ENCODE results near the gene MPND.

MPND gene

DNA sequence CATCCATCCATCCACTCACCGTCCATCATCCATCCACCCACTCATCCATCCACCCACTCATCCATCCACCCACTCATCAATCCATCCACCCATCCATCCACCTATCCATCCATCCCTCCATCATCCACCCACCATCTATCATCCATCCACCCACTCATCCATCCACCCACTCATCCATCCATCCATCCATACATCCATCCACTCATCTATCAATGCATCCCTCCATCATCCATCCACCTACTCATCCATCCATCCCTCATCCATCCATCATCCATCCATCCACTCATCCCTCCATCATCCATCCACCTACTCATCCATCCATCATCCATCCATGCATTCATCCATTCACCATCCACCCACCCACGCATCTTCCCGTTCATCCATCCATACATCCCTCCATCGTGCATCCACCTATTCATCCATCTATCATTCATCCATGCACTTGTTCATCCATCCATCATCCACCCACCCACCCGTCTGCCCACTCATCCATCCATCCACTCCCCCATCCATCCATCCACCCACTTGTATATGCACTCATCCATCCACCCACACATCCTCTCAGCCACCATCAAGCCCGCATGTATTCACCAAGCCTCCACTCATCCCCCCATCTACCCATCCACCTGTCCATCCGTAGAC, 8.3 kb upstream of the MPND start:
- TF ChIP-seq, protein P1, sequence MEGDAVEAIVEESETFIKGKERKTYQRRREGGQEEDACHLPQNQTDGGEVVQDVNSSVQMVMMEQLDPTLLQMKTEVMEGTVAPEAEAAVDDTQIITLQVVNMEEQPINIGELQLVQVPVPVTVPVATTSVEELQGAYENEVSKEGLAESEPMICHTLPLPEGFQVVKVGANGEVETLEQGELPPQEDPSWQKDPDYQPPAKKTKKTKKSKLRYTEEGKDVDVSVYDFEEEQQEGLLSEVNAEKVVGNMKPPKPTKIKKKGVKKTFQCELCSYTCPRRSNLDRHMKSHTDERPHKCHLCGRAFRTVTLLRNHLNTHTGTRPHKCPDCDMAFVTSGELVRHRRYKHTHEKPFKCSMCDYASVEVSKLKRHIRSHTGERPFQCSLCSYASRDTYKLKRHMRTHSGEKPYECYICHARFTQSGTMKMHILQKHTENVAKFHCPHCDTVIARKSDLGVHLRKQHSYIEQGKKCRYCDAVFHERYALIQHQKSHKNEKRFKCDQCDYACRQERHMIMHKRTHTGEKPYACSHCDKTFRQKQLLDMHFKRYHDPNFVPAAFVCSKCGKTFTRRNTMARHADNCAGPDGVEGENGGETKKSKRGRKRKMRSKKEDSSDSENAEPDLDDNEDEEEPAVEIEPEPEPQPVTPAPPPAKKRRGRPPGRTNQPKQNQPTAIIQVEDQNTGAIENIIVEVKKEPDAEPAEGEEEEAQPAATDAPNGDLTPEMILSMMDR (IDR thresholded peaks at IDR 0.05) = no peak

DNA sequence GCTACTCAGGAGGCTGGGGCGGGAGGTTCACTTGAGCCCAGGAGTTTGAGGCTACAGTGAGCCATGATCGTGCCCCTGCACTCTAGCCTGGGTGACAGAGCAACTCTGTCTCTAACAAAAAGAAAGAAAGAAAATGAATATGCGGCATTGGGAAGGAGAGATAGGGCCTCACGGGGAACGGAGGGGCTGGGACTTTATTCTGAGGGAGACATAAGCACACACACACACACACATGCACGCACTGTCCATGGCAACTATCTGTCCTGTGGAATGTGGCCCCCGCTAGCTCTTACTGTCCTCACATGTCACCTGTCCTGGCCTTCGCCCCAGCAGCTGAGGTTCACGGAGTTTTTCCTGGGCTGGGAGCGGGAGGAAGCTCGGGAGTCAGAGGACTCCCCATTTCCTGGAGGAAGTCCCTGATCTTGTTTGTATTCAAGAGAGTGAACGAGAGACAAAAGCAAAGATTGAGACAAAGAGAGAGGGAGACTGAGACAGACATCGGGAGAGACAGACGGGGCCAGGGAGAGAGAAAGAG, 5.4 kb upstream of the MPND start:
- TF ChIP-seq, protein P1 (IDR thresholded peaks at IDR 0.05) = no peak

DNA sequence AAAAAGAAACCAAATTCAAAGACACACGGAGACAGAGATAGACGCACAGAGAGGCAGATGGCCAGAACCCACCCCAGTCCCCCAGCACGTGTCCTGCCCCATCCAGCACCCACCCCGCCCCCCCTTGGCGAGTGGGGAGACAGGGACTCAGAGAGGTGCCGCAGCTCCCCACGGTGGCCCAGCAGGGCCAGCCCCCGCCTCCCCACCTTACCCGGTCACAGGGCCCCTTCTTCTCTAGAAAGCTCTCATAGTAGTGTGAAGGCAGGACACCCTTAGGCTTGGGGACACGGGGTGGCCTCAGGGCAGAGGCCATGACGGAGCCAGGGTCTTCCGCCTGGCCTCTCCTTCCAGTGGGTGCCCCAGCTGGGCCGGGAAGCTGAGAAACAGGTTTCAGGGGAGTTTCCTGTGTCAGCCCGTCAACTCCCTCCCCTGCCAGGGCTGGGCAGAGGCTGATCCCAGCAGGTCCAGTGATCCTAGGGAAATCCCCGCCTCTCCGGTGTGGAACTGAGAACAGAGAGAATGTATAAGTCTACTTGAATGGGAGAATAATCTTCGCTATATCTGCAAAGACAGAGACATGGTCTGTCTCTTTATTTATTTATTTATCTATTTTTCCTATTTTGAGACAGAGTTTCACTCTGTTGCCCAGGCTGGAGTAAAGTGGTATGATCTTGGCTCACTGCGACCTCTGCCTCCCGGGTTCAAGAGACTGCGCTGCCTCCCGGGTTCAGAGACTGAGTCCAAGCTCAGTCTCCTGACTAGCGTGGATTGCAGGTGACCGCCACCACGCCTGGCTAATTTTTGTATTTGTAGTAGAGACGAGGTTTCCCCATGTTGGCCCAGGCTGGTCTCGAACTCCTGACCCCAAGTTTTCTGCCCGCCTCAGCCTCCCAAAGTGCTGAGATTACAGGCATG, 4.7 kb upstream of the MPND start, which contains the start of gene STAP2:
STAP2 (minus strand) TSS at position 387 of the 915 bp plus-strand sequence; CDS start at position 313, 74 bp downstream.
- TF ChIP-seq, protein P1 (IDR thresholded peaks at IDR 0.05) = no peak

DNA sequence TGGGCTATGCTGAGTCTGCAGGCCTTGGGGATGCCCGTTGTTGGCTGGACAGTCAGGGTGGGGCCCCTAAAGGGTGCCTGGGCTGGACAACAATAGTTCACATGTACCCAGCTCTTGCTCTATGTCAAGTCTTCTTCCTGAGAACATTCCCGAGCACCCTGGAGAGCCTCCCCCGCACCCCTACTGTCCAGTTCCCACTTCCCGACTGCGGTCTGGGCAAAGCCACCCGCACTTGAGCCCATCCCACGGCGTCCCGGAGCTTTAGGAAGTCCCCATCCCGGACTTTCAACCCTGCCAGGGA, 1.1 kb upstream of the MPND start:
- TF ChIP-seq, protein P1 (IDR thresholded peaks at IDR 0.05) = no peak

DNA sequence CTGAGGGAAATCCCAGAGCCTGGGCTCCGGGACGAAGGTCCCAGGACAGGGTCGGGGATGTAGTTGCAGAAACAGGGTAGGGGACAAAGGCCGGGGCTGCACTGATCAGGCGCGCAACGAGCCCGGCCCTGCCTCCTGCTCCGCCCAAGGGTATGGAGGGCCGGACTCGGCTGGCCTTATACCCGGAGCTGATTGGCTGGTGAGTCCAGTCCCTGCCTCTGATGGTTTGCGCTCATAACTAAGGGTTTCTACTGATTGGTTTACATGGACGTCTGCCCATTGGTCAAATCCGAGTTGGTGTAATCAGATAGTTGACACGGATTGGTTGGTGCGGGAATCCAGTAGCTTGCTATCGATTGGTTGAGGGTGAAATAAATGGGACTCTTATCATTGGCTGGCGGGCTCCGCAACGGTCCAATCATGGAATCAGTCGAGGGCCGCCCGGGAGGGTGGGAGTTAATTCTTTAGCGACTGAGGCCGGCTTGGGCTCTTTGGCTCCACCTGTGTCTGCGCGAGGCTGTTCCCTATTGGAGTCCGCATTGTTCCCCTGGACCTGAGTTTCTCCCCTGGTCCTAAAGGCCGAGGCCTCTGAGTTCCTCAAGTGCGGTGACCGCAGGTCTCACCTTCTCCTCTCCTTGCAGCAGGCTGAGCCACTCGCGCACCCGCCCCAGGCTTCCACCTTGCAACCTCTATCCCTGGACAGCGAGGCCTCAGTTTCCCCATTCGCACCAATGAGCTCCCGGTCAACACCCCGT, 570 bp upstream of the MPND start:
- TF ChIP-seq, protein P1 (IDR thresholded peaks at IDR 0.05) = no peak; the same call in 1 of the 2 replicates

DNA sequence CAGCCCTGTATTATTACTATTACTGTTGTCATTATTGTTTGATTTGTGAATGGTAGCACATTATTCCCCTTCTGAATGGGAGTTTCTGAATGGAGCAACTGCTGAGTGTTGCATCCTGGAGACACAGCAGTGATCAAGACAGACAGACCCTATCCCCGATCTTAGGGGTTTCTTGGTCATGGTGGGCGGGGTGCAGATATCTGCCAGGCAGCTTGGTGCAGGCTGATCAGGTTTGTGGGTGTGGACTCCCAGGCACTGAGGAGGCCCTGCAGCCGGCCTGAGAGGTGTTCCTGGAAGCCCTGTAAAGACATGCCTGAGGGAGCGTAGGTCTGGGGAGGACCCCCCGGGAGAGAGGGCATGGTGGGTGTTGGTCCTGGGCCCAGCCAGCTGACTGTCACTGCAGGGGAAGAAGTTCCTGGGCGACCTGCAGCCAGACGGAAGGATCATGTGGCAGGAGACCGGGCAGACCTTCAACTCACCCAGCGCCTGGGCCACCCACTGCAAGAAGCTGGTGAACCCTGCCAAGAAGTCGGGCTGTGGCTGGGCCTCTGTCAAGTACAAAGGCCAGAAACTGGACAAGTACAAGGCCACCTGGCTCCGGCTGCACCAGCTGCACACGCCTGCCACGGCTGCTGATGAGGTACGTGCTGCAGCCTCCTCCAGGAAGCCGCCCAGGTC, 2.1 kb downstream of the MPND start:
- TF ChIP-seq, protein P1 (IDR thresholded peaks at IDR 0.05) = no peak

DNA sequence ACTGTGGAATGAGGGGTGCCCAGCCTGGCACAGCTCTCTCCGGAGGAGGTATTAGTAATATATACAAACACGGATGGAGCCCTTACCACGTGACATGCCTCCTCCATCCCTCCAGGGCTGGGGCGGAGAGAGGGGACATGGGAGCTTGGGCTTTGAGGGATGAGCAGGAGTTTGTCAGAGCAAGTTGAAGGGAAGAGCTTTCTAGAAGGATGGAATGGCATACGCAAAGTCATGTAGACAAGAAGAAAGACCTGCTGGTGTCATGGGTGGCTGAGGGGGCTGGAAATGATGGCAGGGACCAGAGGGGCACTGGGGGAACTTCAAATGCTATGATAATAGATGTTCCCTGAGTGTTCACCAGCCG, 2.6 kb downstream of the MPND start:
- TF ChIP-seq, protein P1 (IDR thresholded peaks at IDR 0.05) = no peak
